ENCODE results near the gene NID1.
A peak's percentile ranks its signal among the peaks of the same experiment; 100 is the strongest.
"Not testable (repeated sequence)": the region's sequence is repeated elsewhere in the genome, so short reads cannot be mapped to it uniquely, and the experiment has no call there.

The NID1 gene

GRCh38 chr1:235995511-235995910 lies 69.4 kb downstream of the NID1 start:
- DNase-seq: no peak

GRCh38 chr1:235993652-235994051 lies 71.2 kb downstream of the NID1 start:
- DNase-seq: no peak

- no peak for DNase-seq
Observed at GRCh38 chr1:235992868-235993267, 72.0 kb downstream of the NID1 start.

GRCh38 chr1:235992346-235992745 lies 72.5 kb downstream of the NID1 start:
- no peak for DNase-seq

- peak; percentile 80 for DNase-seq
Observed at GRCh38 chr1:235990330-235990795, 74.5 kb downstream of the NID1 start.

GRCh38 chr1:235989105-235989504 lies 75.8 kb downstream of the NID1 start:
- DNase-seq: no peak

GRCh38 chr1:235986869-235987268 lies 78.0 kb downstream of the NID1 start:
- DNase-seq: no peak

- peak; percentile 93 for DNase-seq
Observed at GRCh38 chr1:235984041-235984825, 80.7 kb downstream of the NID1 start.

DNA sequence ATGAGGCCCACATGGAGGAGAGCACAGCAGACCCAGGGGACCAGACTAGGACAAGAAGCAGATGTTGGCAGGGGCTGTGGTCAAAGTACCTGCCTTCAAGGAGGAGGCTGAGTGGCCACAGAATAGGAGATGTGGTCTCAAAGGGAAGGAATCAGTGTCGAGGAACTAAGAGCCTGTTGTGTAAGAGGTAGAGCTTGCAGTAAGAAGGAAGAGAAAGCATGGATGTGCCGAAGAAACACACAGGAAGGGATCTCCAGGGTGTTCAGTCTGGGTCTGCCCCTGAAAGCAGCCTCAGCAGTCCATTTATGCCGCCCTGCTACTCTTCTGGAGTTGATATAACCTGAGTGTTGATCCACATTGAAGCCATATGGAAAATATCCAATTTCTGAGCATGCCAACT lies 83.9 kb downstream of the NID1 start:
- DNase-seq: no peak

DNA sequence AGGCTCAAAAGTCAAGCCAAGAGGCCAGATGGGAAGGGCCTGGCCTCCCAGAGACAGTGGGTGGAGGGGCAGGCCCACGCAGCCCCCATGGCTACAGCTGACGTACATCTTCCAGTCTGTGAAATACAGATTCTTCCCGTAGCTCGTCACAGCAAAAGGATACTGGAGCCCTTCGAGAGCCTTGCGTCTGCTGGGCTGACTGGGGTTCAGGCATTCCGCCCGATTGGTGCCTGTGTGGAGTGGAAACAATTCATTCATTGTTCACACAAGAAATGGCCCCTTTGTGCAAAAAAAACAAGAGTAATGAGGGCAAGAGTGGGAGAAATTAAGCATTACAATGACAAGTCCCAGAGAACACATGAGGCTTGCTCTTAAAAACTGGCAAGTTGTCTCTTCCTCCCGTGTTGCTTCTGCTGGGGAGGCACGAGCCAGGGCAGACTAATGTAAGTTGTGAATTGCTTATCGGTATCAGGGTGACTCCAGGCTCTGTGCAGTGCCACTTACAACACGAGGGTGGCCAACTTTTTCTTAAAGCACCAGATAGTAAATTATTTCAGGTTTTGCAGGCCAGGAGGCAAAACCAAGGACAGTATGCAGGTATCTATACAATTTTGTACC lies 85.1 kb downstream of the NID1 start:
- DNase-seq: no peak

DNA sequence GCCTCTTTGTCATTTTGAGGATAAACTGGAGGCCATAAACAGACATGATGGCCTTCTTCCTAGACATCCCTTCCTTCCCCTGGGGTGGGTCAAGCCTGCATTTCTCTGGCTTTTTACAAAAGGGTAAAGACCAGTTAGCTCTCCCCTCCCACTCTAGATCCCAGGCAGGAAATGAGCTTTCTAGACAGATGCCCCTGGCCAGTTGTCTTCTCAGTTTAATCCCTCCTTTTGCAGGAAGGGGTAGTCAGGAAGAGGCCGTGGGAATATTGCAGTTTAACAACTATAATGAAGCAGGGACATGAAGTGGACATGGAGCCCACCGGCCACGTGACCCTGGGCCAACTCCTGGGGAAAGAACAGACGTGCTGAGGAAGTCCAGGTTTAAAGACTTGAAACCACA lies 85.7 kb downstream of the NID1 start:
- DNase-seq: no peak

- DNase-seq: no peak
Observed at GRCh38 chr1:235976490-235976889, 88.4 kb downstream of the NID1 start.

- no peak for DNase-seq
Observed at GRCh38 chr1:235974616-235975015, 90.3 kb downstream of the NID1 start.

- DNase-seq: not testable (repeated sequence)
Observed at GRCh38 chr1:235972691-235973090, 92.2 kb downstream of the NID1 start.

DNA sequence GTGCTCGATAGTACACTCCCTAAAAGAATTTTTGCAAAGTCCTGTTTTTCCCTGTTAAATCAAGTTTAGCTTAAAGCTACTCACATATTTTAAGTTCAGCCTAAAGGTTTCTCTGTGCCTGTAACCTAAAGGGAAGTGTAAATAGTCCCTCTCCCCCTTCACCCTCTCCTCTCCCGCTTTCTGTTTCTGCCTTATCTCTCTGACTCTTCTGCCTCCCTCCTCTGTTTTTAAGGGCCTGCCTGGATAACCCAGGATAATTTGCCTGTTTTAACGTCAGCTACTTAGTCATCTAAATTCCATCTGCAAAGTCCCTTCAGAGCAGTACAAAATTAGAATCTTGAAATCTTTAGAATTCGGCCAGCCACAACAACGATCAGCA lies 92.6 kb downstream of the NID1 start:
- DNase-seq: peak; percentile 87

DNA sequence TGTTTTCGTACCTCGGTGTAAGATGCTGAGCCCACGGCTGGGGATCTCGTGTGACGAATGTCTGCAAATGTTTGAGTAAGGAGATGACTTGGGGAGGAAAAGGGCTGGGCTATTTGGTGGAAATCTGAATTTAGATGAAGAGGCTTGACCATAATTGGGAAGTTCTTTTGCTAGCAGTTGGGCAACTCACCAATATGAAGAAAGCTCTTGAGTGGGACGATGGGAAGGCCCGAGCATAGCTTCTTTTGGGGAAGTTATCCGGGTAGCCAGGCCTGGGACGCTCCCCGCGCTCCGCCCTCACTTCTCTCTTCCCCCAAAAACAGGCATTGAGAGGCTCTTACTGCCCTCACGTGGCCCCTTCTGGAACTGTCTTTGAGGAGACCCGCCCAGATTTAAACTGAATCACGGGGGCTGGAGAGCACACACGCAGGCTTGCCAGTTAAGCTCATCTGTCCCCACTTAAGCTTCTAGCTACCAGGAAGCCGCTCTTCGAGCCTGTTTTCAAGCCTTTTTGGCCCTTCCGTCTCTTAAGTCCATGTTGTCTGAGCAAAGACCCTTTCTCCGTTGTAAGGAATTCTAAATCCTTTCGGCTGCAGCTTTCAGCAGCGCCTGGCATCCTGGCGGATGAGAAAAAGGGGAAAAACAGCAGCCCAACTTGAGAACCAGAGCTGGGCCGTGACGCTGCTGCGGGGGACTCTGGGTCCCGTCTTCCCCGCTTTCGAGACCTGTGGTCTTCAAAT lies 93.1 kb downstream of the NID1 start:
- DNase-seq: peak; percentile 96

DNA sequence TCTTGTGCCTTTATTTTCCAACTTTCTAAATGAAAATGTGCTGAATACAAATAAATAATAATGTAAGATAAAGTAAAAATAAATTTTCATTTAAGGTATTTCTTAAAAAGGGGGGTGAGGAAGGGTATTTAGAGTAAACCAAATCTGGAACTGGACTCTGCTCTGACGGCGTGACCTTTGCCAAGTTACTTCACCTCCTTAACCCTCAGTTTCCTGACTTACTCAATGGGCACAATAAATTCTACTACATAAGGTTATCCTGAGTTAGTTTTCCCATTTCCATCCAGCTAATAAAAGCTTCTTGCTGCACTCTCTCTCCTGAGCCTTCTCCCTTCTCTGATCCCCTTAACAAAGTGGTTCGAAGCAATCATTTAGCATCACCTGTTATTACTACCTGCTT lies 93.9 kb downstream of the NID1 start:
- no peak for DNase-seq

DNA sequence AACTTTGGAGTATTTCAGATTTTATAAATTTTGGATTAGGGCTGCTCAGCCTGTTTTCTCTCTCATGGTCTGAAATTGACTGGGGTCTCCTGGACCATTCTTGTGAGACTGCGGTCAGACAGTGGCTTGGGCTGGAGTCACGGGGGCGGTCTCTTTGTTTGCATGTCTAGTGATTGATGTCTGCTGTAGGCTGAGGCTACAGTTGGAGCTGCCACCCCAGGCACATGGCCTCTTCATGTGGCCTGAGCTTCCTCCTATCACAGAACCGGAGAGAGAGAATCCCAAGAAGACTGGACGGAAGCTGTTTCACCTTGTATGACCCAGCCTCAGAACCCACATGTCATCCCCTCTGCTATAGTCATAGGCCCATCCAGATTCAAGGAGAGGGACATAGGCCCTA lies 96.1 kb downstream of the NID1 start:
- no peak for DNase-seq

DNA sequence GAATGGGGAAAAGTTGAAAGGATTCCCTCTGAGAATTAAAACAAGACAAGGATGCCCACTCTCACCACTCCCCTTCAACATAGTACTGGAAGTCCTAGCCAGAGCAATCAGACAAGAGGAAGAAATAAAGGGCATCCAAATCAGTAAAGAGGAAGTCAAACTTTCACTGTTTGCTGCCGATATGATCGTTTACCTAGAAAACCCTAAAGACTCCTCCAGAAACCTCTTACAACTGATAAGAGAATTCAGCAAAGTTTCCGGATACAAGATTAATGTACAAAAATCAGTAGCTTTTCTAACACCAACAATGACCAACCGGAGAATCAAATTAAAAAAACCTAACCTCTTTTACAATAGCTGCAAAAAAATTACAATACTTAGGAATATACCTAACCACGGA lies 98.8 kb downstream of the NID1 start:
- DNase-seq: not testable (repeated sequence)

- no peak for DNase-seq
Observed at GRCh38 chr1:235960809-235961208, 104.1 kb downstream of the NID1 start.

GRCh38 chr1:235958021-235958420 lies 106.9 kb downstream of the NID1 start:
- no peak for DNase-seq

- no peak for DNase-seq
Observed at GRCh38 chr1:235955777-235956176, 109.1 kb downstream of the NID1 start.

DNA sequence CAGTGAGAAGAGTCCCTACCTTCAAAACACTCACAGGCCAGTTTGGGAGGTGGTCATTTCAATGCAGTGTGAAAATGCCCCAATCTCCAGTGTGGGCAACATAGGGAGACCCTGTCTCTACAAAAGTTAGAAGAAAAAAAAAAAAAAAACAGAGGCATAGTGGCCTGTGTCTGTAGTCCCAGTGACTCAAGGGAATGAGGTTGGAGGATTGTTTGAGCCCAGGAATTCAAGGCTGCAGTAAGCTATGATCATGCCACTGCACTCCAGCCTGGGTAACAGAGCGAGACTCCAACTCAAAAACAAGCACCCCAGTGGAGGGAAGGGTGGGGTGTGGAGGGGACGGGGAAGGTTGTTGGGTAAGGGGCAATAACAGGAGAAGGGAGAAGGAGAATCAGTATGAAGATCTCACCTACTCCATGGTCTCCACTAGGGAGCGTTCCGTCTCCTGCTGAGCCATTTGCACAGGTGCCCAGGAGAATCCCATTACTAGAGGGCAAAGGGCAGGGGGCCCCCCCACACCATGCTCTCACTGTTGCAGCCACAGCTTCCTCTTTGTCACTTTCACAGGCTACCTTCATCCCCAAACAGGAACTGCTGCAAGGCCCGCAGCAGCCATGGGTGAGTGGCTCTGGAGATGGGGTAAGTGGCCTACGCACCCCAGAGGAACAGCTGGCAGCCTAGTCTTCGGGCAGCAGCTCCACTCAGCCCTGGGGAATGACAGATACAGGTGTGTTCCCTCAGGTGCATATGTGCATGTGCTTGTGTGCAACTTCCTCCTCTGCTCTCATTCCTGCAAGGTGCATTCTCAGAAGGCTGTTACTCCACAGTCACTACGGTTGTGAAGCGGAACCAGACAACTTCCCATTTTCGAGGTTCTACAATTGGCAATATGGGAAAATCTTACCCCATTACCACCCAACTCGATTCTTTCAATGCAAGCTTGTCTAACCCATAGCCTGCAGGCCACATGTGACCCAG lies 110.3 kb downstream of the NID1 start:
- DNase-seq: no peak
